Glutamatergic neuron (in vitro differentiated cells): ENCODE measurements around the gene CLEC2A. TPM values are rescaled to one million over a fixed set of nuclear protein-coding genes. Genes with fewer than 3 reads are reported as not detected.

ENCODE experiments used
- DNase-seq: peaks from one replicate; pipeline ENCODE4 v3.0.0; 2022
- H3K27ac Mint-ChIP-seq: one replicate; pipeline ENCODE4 v1.8.0; 2020; ENCODE audit warnings: mild to moderate bottlenecking, mixed read lengths, inconsistent platforms; ENCODE audit not compliant: unreplicated experiment
- H3K27me3 Mint-ChIP-seq: one replicate; pipeline ENCODE4 v1.8.0; 2020; ENCODE audit warnings: mild to moderate bottlenecking, moderate library complexity, mixed read lengths, inconsistent platforms; ENCODE audit not compliant: unreplicated experiment
- H3K36me3 Mint-ChIP-seq: one replicate; pipeline ENCODE4 v1.8.0; 2020; ENCODE audit warnings: mild to moderate bottlenecking, mixed read lengths, inconsistent platforms; ENCODE audit not compliant: unreplicated experiment
- H3K4me1 Mint-ChIP-seq: one replicate; pipeline ENCODE4 v1.8.0; 2020; ENCODE audit warnings: mild to moderate bottlenecking, low read depth, mixed read lengths, inconsistent platforms; ENCODE audit not compliant: unreplicated experiment
- H3K4me3 Mint-ChIP-seq: one replicate; pipeline ENCODE4 v1.8.0; 2020; ENCODE audit warnings: mild to moderate bottlenecking, mixed read lengths, inconsistent platforms; ENCODE audit not compliant: unreplicated experiment
- H3K9me3 Mint-ChIP-seq: one replicate; pipeline ENCODE4 v1.8.0; 2020; ENCODE audit warnings: mild to moderate bottlenecking, moderate library complexity, mixed read lengths, inconsistent platforms; ENCODE audit not compliant: unreplicated experiment
- CTCF ChIP-seq: fragments of 200-600 bp; sonication (generic); IDR thresholded peaks from one replicate; pipeline ENCODE4 v1.5.0; 2021; ENCODE audit not compliant: partially characterized antibody, unreplicated experiment
- total RNA-seq: library from RNA; stranded (reverse); fragmentation: NEBNext Ultra II Directional; extraction: Animal tissue kit (Norgen Biotek cat#: 25700); gene quantifications from one replicate; pipeline ENCODE4 v1.2.1, GENCODE V29; 2021; ENCODE audit not compliant: unreplicated experiment

The CLEC2A gene
- total RNA-seq, 1 donor from 2014 or later: not detected

- Mint-ChIP-seq H3K4me1 (no peaks in the 10 kb centered on the region), H3K27me3 (no peaks in the 10 kb centered on the region), H3K27ac (no peak within 1 kb of the TSS), H3K4me3 (no peak within 1 kb of the TSS), H3K36me3 (no peaks in the 10 kb centered on the region), H3K9me3 (no peaks in the 10 kb centered on the region)
- DNase-seq: no peak
- TF ChIP-seq CTCF: no peak
Observed at GRCh38 chr12:9869307-9870161, 62.6 kb downstream of the CLEC2A start, which contains the start of gene CLEC2B. TSS of gene CLEC2B (minus strand) at chr12:9869354.

- no peak for DNase-seq
- no peaks in the 10 kb centered on the region for H3K4me1 Mint-ChIP-seq
- no peak for TF ChIP-seq CTCF
- H3K36me3 Mint-ChIP-seq: no peaks in the 10 kb centered on the region
- no peak overlapping the region for H3K27ac Mint-ChIP-seq
- no peaks in the 10 kb centered on the region for H3K27me3 Mint-ChIP-seq
- no peak overlapping the region for H3K4me3 Mint-ChIP-seq
- no peaks in the 10 kb centered on the region for H3K9me3 Mint-ChIP-seq
Observed at GRCh38 chr12:9868951-9869306, 63.2 kb downstream of the CLEC2A start.

- DNase-seq: no peak
- Mint-ChIP-seq H3K36me3 (no peaks in the 10 kb centered on the region), H3K9me3 (peaks cover 2% of the 10 kb centered on the region), H3K4me3 (no peak overlapping the region), H3K27me3 (no peaks in the 10 kb centered on the region), H3K27ac (no peak overlapping the region), H3K4me1 (no peaks in the 10 kb centered on the region)
- no peak for TF ChIP-seq CTCF
Observed at GRCh38 chr12:9868311-9868801, 63.8 kb downstream of the CLEC2A start.

DNA sequence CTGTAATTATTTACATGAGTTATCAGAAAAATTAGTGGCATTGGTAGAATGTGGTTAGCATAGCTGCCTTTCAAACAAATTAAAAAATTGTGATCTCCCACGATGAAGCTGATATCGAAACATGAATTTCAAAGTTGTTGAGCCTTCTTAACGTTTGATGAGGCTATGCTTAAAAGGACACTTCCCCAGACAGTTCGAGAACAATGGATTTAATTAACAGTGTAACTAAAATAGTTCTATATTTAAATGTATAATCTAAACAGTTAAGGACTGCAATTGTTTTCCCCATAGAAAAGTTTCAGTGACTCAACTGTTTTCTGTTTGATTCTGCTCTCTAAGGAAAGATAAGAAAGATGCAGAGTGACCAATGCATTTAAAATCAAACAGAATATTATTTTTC lies 64.6 kb downstream of the CLEC2A start:
- TF ChIP-seq CTCF: no peak
- no peak overlapping the region for H3K27ac Mint-ChIP-seq

DNA sequence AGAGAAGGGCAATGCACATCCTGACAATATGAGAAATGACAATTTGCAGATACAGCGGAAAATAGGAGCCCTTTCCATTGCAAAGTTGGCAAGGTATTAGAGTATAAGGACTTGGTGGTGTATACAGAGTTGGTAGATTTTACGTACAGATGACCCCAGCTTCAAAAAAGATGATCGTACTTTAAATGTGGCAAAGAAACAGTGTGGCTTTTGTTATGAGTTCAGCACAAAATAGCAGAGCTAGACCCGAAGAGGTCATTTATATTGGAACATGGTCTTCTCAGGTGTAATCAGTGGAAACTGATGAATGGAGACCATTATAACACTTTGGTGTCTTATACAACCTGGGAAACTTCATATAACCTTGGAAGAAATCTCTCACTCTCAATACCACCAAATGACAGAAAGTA lies 65.3 kb downstream of the CLEC2A start:
- H3K27ac Mint-ChIP-seq: no peak overlapping the region
- H3K27me3 Mint-ChIP-seq: no peaks in the 10 kb centered on the region
- H3K4me1 Mint-ChIP-seq: no peaks in the 10 kb centered on the region
- peaks cover 2% of the 10 kb centered on the region for H3K9me3 Mint-ChIP-seq
- no peak for TF ChIP-seq CTCF
- DNase-seq: no peak
- no peak overlapping the region for H3K4me3 Mint-ChIP-seq
- H3K36me3 Mint-ChIP-seq: no peaks in the 10 kb centered on the region

More for the DNA sequence above, 64.6 kb downstream of the CLEC2A start:
- H3K27me3 Mint-ChIP-seq: no peaks in the 10 kb centered on the region
- no peaks in the 10 kb centered on the region for H3K4me1 Mint-ChIP-seq
- no peaks in the 10 kb centered on the region for H3K36me3 Mint-ChIP-seq
- peaks cover 2% of the 10 kb centered on the region for H3K9me3 Mint-ChIP-seq
- no peak for DNase-seq
- no peak overlapping the region for H3K4me3 Mint-ChIP-seq
